Activated T-cell treated with anti-CD3 and anti-CD28 coated beads for 4 hours (primary cell): Measurements from ENCODE around the gene BBS7.

Experiments
- DNase-seq: peaks from one replicate; pipeline ENCODE4 v3.0.0-alpha.2; 2020

BBS7 gene

DNA sequence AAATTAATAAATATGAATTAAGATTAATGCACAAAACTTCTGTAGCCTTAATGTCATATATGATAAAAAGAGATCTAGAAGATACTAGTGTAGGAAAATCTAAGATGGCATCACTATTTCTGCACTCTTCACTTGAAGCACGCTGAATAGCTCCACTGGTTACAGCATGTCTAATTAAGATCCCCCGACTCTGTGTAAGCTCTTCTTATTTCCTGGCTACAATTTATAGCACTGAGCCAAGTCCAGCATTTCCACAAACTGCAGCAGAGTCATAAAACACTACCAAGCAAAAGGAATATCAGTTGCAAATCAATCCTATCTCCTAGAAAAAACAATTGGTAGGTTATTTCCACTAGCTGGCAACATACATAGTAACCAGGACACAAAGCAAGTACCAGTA, 45.3 kb downstream of the BBS7 start:
- DNase-seq, result no peak

DNA sequence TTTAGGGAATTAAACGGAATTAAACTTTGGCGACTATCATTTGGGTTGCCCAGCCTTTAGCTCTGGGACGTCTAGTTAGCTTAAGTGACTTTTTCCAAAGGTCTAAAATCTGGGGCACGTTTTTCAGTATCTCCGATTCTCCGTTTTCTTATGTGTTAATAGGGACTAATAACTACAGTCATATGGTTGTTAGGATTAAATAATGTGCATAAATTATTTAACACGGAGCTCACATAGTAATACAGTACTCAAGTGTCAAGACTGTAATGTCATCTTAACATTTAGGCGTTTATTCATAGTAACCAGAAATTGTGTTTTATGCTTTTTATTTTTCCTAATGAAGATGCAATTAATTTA, 46.1 kb downstream of the BBS7 start:
- DNase-seq, result no peak

DNA sequence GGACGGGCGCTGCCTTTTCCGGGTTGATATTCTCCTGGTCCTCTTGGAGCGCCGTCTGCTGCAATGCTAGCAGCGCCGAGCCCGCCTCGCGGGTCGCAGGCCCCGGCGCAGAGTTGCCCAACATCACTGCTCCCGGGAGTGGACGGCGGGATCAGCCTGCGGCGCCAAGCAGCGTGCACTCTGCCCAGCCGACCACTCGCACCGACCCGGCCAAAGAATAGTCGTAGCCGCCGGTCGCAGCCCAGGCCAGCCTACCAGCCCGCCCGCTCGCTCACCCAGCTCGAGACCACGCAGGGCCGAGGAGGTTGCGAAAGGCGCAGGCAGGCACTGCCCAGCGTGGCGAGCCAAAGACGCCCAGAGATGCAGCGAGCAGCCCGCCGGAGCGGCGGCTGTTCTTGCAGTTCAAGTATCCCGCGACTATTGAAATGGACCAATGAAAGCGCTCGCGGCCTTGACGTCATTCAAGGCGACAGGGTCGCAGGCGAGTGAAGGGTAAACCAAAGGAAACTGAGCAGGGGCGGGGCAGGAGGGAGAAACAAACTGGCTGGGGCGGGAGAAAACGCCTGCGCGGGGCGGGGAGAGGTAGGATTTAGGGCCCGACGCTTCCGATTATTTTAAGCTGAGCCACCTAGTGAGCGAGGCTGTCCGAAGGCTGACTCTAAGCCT, 46.6 kb downstream of the BBS7 start, which contains the start of gene CCNA2:
Gene CCNA2, minus strand, starts transcription at position 379 of the 666 bp plus-strand sequence. Its CDS starts 255 bp downstream, at position 124.
- peak; percentile 94 for DNase-seq

DNA sequence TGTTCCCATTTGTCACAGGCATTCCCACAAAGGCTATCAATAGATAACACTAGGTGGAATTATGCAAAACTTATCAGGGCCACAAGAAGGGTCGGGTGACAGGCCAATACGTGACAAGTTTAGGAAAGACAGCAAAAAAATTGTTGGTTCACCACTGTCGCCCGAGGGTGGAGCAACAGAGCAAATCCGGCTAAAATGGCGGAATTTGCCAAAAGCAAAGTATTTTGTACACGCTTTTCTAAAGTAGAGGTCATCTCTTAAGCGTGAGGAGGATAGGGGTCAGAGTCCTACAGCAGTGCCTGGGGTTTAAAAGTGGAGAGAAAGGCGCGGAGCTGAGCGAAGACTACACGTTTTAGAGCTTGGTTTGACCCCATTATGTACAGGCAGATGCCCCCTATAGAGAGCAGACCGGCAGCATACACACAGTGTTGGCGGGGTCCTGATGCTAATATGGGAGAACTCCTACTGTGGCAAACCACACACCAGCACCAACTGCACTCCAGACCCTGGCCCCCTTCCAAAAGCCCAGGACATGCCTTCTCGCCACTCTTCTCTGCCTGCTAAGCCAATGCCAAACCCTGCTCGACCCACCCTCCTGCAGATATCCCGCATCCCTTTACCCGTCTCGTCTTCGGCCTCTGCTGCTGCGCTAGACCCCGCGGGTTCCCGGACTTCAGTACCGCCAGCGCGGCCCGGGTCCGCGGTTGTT, 47.3 kb downstream of the BBS7 start:
- DNase-seq, result no peak

DNA sequence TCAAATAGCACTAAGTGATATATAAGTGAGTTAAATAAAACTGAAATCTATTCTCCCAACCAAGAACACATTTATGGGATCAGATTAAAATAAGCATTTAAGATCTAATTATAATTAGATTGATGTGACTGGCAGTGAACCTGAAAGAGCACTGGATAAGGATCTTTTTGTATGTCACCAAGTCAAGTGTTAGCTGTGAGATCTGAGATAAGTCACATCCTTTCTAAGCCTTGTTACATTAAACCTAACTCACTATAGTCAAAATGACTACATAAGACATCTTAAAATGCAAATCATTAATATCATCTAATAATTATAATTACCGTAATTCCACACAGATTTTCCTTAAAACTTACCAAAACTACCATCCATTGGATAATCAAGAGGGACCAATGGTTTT, 48.2 kb downstream of the BBS7 start:
- DNase-seq, result no peak

DNA sequence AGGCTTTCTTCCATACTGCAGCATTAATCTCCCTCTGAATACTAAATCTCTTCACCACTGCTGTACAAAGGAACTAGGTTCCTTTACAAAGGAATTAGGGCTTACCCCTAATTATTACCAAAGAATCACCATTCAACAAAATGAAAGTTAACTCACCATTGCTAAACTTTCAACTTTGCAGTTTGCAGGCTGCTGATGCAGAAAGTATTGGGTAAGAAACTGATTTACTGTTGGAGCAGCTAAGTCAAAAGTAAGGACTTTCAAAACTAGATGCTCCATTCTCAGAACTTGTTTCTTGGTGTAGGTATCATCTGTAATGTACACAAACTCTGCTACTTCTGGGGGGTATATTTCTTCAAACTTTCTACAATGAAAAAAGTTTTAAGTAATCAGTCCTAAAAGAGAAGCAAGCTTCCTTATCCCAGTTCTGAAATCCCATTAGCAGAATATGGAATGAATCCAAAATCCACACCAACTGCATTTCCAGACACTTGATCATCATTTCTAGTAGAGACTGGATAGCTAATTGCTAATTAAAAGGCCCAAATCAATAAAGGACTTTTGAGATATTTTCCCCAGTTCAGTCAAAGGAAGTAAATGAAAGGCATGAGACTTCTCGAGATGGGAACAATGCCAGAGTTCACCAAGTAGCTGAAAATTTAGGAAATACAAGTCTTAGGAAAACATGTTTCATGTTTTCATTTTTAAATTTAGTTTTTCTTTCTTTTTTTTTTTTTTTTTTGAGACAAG, 50.9 kb downstream of the BBS7 start:
- no peak for DNase-seq

DNA sequence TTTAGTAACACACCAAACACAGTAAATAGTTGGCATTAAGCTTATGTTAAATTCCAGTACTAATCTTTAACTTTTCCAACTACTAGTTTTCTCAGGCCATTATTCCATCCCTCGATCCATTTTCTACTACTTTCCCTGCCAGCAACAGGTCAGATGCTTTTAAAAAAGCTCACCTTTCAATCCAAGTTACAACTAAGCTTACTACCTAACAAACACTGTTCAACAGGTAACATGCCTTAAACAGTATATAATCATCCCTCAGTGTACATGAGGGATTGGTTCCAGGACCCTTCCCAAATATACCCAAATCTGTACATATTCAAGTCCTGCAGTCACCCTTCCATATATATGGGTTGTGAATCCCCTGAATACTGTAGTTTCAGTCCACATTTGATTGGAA, 52.1 kb downstream of the BBS7 start:
- DNase-seq, result no peak

DNA sequence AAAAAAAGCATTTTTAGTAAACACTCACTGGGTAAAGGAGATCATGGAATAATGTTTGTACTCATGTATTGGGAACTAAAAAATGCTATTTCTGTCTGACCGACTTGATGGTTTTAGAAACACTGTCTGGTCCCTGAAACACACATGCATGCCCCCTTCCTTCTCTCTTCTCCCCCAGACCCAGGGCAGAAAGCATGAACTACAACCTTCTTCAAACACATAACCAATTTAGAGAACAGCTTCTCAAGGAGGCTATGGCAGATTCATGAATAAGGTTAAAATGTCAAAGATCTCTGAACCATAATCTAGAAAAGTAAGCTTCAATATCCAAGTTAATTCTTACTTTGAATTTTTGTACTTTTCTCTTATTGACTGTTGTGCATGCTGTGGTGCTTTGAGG, 52.6 kb downstream of the BBS7 start:
- no peak for DNase-seq

DNA sequence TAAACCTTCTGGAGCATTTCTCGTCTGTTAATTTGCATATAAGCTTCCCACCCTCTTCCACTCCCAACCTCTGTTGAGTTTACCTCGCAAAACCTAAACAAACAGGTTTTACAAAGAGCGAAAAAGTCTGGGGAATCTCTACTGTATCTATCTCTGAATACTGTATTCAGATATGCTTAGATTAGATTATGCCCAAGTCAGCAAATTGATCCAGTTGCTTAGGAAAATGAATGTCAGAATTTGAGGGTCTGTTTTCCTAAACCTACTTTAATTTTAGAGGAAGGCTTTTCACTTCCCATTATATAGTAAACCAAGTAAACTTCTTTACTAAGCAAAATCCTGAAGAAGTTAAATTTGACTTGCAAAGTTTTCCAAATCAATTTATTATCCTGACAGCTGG, 53.3 kb downstream of the BBS7 start:
- DNase-seq, result no peak

DNA sequence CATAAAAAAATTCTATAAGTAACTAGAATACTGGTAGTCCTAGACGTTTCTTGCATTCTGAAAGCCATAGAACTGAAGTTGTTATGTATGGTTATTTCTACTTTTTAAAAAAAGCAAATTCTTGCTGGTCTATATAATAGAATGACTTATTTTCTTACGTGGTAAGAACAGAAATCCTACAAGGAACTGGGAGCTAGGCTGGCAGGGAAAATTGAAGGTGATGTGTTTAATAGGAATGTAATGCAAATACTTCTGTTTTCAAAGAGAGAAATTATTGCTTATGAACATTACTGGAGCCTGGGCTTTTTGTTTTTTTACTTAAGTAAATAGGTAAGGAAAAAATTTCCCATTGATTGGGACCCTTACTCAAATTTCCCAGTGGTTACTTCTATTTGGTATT, 55.5 kb downstream of the BBS7 start:
- DNase-seq, result no peak

DNA sequence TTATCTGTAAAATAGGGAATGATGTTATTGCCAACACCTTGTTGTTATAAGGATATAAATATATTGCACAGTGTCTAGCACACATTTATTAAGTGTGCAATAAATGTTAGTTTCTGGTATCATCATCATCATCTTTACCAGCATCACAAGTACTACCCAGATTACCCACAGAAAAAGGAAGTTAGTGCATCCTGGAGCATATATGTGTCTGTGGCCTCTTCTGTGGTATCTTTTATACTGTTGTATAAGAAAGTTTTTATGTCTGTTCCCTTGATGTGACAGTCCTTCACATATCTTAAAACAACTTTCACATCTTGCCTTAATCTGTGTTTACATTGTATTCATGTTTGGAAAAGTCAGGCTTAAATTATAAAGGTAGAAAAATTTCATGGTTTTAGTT, 59.2 kb downstream of the BBS7 start:
- DNase-seq, result no peak

DNA sequence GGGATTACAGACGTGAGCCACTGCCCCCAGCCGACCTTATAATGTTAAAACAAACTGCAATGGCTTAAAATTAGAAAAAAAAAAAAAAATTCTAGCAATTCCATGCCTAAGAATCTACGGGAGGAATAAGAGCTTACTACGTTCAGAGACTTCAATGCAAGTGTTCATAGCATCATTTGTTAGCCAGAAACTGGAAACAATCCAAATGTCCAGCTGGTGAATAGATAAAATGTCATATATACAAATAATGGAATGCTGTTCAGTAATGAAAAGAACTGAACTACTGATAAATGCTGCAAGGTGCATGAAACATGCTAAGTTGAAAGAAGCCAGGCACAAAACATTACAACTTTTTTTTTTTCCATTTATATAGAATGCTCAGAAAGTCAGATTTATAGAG, 63.9 kb downstream of the BBS7 start:
- DNase-seq, result no peak

DNA sequence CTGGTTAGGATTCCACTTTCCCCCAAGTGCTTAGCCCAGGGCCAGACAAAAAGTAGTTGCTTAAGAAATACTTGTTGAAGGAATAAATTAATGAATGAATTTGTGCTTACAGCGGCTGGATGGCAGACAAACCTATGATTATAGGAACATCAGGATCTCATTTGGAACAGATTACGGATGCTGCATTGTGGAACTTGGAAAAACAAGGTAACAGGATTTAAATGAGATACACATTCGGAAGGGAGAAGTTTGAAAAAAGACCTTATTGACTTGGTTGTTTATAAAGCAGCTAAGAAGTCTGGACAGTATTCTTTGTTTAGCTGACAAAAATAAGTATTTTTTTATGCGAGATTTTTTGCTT, 68.6 kb downstream of the BBS7 start:
- DNase-seq, result no peak

DNA sequence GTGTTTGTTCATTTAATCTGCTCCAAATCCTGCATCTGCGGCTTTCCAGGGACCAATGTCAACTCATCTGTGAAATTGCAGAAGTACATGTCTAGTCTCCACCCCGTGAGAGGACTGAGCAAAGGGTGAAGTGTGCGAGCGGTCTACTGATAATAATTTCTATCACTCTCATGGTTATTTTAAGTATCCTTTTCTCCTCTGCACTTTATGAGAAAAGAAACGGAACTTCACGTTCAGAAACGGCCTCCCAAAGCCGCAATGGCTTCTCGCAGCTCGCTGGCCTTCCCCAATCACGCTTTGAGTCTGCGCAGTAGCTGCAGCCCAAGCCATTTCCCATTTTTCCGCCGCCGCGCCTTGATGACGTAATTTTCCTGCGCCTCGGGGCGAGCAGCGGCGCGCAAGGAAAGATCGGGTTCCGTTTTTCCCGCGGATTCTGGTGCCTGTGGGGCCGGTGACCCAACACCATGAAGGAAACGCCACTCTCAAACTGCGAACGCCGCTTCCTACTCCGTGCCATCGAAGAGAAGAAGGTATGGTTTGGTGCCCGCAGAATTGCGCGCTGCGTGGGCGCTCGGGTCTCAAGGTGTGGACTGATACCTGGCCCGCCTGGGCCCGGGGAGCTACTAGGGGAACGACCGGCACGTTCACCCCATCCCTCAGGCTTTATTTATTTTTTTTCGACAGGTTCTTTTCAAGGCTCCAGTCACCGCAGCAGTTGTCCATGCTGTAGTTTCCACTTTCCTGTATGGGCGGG, 69.1 kb downstream of the BBS7 start, which contains the start of gene EXOSC9:
Gene EXOSC9, plus strand, starts transcription at position 363 of the 754 bp plus-strand sequence. Its CDS starts 102 bp downstream, at position 465.
- peak; percentile 96 for DNase-seq

DNA sequence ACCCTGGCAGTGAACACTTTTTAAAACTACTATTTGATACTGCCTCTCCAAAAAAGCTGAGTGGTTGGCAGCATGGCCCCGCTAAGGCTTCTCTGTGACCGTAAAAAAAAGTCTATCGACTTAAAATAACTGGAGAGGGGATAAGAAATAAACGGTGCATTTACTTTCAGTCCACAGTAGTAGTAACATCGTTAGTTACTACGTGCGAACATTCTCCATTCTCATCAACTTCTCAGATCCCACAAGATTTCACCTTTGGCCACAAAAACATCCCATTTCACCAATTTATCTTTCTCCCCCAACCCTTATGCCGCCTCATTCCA, 69.7 kb downstream of the BBS7 start:
- no peak for DNase-seq

DNA sequence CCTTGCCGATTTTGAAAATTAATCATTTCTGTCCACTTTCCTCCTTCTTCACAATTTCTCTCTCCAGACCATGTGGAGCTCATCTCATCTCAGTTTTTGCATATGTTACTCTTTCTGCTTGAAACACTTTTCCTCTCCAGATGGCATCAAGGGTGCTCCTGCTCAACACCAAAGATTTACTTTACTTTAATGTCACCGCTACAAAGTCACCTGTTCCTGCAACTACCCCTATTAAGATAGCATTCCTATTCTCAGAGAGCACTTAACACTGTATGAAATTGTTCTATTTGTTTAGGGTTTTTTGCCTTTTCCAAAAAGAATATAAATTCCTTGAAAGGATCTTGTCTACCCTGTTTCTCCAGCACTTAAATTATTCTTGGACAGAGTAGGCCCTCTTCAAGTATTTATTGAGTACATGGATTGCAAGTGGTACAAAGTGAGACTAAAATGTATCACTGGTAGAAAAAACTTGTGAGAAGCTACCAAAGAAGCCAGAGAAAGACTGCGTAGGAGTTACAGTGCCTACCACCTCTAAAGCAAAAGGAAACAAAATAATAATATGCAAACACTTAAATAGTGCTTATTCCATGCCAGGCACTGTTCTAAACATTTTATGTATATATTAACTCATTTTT, 70.3 kb downstream of the BBS7 start:
- DNase-seq, result no peak

DNA sequence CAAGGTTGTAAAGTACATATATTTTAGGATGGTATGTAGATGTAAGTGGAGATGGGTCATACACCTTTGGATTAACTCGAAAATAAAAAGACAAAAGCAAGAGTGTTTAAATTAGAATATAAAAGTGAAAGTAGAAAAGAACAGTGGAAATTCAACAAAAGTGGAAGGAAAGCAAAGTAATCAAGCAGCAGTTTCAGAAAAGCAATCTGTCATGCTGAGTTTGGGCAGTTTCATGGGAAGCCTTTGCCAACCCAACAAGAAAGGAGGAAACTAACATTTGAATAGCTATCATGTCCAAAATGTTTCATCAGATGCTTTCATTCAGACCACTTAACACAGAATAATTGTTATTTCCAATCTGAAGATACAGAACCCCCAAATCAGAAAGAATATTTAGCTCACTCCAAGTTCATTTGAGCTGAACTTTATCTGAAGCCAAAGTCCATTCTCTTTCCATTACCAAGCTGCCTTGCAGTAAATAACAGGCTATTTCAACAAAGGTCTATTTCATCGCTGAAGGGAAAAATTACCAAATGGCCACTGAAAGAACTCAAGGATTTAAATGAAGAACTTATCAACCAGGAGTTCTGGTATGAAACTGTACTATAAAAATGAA, 71.0 kb downstream of the BBS7 start:
- no peak for DNase-seq

DNA sequence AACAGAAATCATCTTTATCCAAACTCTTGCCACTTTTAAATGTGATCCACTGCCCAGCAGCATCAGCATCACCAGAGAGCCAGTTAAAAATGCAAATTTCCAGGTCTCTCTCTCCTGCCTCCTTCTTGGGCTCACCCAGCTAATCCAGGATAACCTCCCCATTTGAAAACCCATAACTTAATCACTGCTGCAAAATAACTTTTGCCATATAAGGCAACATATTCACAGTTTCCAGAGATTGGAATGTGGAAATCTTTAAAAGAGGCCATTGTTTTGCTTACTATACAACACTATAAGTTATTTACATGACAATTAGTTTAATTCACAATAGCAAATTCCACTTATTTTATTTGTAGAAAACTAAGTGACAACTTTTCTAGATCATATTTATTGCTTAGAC, 74.0 kb downstream of the BBS7 start:
- DNase-seq, result no peak

DNA sequence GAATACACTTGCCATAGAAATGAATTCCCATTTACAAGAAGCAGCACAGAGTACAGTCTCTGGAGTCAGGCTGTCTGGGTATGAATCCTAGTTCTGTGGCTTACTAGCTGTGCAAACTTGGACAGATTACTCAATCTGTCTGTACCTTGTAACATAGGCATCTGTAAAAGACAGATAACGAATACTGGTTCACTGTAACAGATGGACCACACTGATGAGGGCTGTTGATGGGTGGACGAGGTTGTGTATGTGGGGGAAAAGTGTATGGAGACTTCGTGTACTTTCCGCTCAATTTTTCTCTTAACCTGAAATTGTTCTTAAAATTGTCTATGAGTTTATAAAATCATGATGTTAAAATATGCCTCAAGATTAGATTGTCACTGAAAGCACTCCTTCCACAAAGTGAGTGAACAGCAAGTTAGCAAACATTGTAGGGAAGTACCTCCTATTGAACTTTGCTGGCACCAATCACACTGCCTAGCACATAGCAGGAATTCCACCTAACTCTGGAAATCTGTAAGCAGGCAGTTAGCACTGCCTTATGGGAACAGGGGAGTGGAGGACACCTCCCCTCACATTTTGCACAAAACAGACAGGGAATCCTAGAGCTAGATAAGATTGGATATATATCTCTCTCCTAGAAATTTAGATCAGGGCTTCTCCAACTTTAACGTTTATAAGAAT, 75.6 kb downstream of the BBS7 start:
- DNase-seq, result no peak

DNA sequence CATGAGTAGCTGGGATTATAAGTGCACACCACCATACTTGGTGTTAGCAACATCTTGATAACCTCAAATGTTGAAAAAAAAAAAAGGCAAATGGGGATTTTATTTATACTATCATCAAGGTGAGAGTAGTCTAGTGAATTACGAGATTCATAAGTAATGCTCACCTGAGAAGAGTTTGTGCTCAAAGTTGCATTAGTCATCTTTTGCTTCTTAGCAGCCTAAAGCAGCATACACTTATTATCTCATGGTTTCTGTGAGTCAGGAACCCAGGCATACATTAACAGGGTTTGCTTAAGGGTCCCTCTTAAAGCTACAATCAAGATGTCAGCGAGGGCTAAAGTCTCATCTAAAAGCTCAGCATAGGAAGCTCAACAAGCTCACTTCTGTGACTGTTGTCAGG, 77.3 kb downstream of the BBS7 start:
- no peak for DNase-seq

DNA sequence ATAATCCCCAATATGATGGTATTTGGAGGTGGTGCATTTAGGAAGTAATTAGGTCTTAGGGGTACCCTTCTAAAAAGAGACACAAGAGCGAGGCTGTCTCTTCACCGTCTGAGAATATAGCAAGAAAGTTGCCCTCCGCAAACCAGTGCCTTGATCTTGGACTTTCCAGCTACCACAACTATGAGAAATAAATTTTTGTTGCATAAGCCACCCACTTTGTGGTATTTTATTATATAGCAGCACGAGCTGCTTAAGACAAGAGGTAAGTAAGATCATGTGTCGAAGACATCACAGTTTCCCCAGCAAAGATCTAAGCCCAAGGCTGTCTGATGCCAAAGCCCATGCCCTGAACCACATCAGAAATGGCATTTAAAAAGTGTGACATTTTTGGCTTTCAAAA, 78.8 kb downstream of the BBS7 start:
- no peak for DNase-seq

DNA sequence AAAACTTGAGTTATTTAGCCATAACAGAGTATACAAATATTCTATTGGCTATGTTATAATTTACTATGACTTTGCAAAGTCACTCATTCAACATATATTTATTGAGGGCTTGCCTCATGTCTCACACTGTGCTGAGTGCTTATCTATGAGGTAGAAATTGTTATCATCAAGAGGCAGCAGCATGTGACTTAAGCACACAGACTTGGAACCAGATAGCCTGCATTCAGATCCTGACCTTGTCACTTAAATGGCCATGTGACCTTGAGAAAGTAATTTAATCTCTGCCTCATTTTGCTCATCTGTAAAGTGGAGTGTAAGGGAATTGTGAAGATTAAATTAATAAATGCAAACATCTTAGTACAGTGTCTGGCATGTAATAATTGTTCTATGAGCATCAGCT, 79.3 kb downstream of the BBS7 start:
- DNase-seq, result no peak
